ENCODE measurements around the gene CETP.

Gene CETP

GRCh38 chr16:56950051-56950450, 11.7 kb upstream of the CETP start:
- no peak for TF ChIP-seq CTCF (conservative IDR thresholded peaks at IDR 0.05; ENCODE audit: low read depth, low read length)
- H3K4me3 ChIP-seq (ENCODE audit: low read depth, low read length), result no peak overlapping the region
- DNase-seq (ENCODE audit: low read depth), result no peak

DNA sequence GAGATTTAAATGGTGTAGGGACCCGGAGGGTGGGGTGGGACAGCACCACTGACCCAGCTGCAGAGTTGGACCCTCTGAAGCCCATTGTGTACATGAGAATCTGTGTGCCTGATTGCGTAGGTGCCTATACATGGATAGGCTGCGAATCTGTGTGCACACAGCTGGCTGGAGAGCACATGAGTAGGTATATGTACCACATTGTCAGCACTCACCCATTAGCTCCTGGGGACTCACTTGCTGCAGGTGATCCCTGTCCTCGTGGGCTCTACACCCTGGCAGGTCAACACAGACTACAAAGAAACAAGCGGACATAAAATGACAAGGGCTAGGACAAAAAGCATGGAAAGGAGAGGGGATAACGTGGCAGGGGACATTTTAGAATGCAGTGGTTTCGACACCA, 11.3 kb upstream of the CETP start:
- no peak overlapping the region for H3K4me3 ChIP-seq (ENCODE audit: low read depth, low read length)
- no peak for DNase-seq (ENCODE audit: low read depth)
- TF ChIP-seq CTCF (conservative IDR thresholded peaks at IDR 0.05; ENCODE audit: low read depth, low read length), result no peak

GRCh38 chr16:56950881-56951771, 10.6 kb upstream of the CETP start:
- peak; percentile 86 for TF ChIP-seq CTCF (conservative IDR thresholded peaks at IDR 0.05; ENCODE audit: low read depth, low read length)
- peak; percentile 74 for DNase-seq (ENCODE audit: low read depth)
- no peak overlapping the region for H3K4me3 ChIP-seq (ENCODE audit: low read depth, low read length)

GRCh38 chr16:56953006-56953405, 8.7 kb upstream of the CETP start:
- DNase-seq (ENCODE audit: low read depth), result no peak
- TF ChIP-seq CTCF (conservative IDR thresholded peaks at IDR 0.05; ENCODE audit: low read depth, low read length), result no peak
- H3K4me3 ChIP-seq (ENCODE audit: low read depth, low read length), result no peak overlapping the region

GRCh38 chr16:56956076-56956475, 5.7 kb upstream of the CETP start:
- no peak for TF ChIP-seq CTCF (conservative IDR thresholded peaks at IDR 0.05; ENCODE audit: low read depth, low read length)
- H3K4me3 ChIP-seq (ENCODE audit: low read depth, low read length), result no peak overlapping the region
- DNase-seq (ENCODE audit: low read depth), result no peak

DNA sequence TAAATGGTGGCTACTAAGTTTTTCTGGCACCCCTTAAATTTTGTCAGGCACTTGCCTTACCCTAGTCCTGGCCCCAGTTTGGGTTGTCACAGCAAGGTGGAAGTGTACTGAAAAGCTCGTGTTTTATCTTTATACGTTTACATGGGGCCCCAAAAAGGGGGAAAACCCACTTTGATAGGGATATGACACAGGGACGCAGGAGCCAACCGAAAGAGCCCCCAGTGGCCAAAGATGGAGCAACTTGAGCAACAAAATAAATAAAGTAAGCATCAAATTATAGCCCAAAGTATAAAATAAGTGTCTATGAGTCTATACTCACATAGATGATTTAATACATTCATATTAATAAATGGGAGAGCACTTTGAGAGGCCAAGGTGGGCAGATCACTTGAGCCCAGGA, 5.0 kb upstream of the CETP start:
- no peak for DNase-seq (ENCODE audit: low read depth)
- TF ChIP-seq CTCF (conservative IDR thresholded peaks at IDR 0.05; ENCODE audit: low read depth, low read length), result peak; percentile 37
- no peak overlapping the region for H3K4me3 ChIP-seq (ENCODE audit: low read depth, low read length)
